HG02943 (cell line): ENCODE results near the gene MET.
"Not testable (repeated sequence)": the region's sequence is repeated elsewhere in the genome, so short reads cannot be mapped to it uniquely, and the experiment has no call there.

Experiments
- ATAC-seq: cut with Tn5 transposase; IDR thresholded peaks from one replicate; pipeline ENCODE4 v1.9.1; 2021; ENCODE audit warnings: mild to moderate bottlenecking, low read depth, moderate library complexity; ENCODE audit not compliant: unreplicated experiment

Gene MET

GRCh38 chr7:116697152-116697551 is 25.2 kb downstream of the MET start:
- no peak for ATAC-seq

- no peak for ATAC-seq
These were observed 25.8 kb downstream of the MET start for GRCh38 chr7:116697761-116698160.

GRCh38 chr7:116698396-116698795 is 26.4 kb downstream of the MET start:
- ATAC-seq: no peak

GRCh38 chr7:116698930-116699721 is 27.1 kb downstream of the MET start:
- ATAC-seq: no peak

- no peak for ATAC-seq
These were observed 27.7 kb downstream of the MET start for GRCh38 chr7:116699722-116700120.

- ATAC-seq: no peak
These were observed 30.2 kb downstream of the MET start for GRCh38 chr7:116702046-116702785.

- no peak for ATAC-seq
These were observed 32.7 kb downstream of the MET start for GRCh38 chr7:116704650-116705228.

- ATAC-seq: no peak
These were observed 33.4 kb downstream of the MET start for GRCh38 chr7:116705419-116705818.

GRCh38 chr7:116706668-116707126 is 34.7 kb downstream of the MET start:
- ATAC-seq: no peak

GRCh38 chr7:116707289-116707688 is 35.3 kb downstream of the MET start:
- no peak for ATAC-seq

GRCh38 chr7:116708248-116708647 is 36.3 kb downstream of the MET start:
- no peak for ATAC-seq

GRCh38 chr7:116708861-116709260 is 36.9 kb downstream of the MET start:
- ATAC-seq: no peak

- ATAC-seq: no peak
These were observed 37.3 kb downstream of the MET start for GRCh38 chr7:116709336-116709735.

- no peak for ATAC-seq
These were observed 38.9 kb downstream of the MET start for GRCh38 chr7:116710764-116711452.

GRCh38 chr7:116711790-116712189 is 39.8 kb downstream of the MET start:
- no peak for ATAC-seq

- no peak for ATAC-seq
These were observed 41.5 kb downstream of the MET start for GRCh38 chr7:116713500-116713899.

GRCh38 chr7:116713918-116714317 is 41.9 kb downstream of the MET start:
- no peak for ATAC-seq

GRCh38 chr7:116715077-116715476 is 43.1 kb downstream of the MET start:
- no peak for ATAC-seq

GRCh38 chr7:116717137-116717536 is 45.1 kb downstream of the MET start:
- no peak for ATAC-seq

GRCh38 chr7:116723959-116724529 is 52.0 kb downstream of the MET start:
- not testable (repeated sequence) for ATAC-seq
